Lower lobe of right lung (tissue), 2 donors: ENCODE data around the gene DNM3. TPM values are rescaled to one million over a fixed set of nuclear protein-coding genes. Genes with fewer than 3 reads are reported as not detected.

Experiments
- ATAC-seq, 2 donors: fragments of 200-7000 bp; cut with Tn5 transposase; one replicate each; pipeline ENCODE4 v1.9.1; 2020 to 2022; ENCODE audit warnings: mild to moderate bottlenecking in 2 of 2, moderate library complexity in 2 of 2
- DNase-seq: peaks from one replicate; pipeline ENCODE4 v3.0.0-alpha.2; 2020
- H3K27ac ChIP-seq: fragments of 200-600 bp; one replicate; pipeline ENCODE4 v1.8.0; 2022
- H3K27me3 ChIP-seq: fragments of 200-600 bp; one replicate; pipeline ENCODE4 v1.8.0; 2022; ENCODE audit warnings: low read depth
- H3K36me3 ChIP-seq: fragments of 200-600 bp; one replicate; pipeline ENCODE4 v1.8.0; 2022; ENCODE audit warnings: mild to moderate bottlenecking
- H3K4me1 ChIP-seq: fragments of 200-600 bp; one replicate; pipeline ENCODE4 v1.8.0; 2022
- H3K4me3 ChIP-seq: fragments of 200-600 bp; one replicate; pipeline ENCODE4 v1.8.0; 2022; ENCODE audit warnings: mild to moderate bottlenecking
- H3K9me3 ChIP-seq: fragments of 200-600 bp; one replicate; pipeline ENCODE4 v1.8.0; 2022
- intact Hi-C: fragments of 100-400 bp; cut with DNase I; formaldehyde crosslinking; loops from one replicate; pipeline ENCODE4 v1.11.0; 2022
- total RNA-seq: library from RNA; stranded (reverse); fragmentation: NEBNext Ultra II Directional; extraction: Animal tissue kit (Norgen Biotek cat#: 25700); gene quantifications from one replicate; pipeline ENCODE4 v1.2.1, GENCODE V29; 2021
- TF ChIP-seq, protein P1 (sequence below): fragments of 200-600 bp; IDR thresholded peaks from one replicate; pipeline ENCODE4 v1.8.0; 2022; ENCODE audit warnings: antibody characterized with exemption, mild to moderate bottlenecking
- donor health status: DM: no; HTN: yes; CAD: no; lungs with severe emphysema.

DNM3 gene
- total RNA-seq, 1 donor from 2014 or later, result 12.4 TPM

DNA sequence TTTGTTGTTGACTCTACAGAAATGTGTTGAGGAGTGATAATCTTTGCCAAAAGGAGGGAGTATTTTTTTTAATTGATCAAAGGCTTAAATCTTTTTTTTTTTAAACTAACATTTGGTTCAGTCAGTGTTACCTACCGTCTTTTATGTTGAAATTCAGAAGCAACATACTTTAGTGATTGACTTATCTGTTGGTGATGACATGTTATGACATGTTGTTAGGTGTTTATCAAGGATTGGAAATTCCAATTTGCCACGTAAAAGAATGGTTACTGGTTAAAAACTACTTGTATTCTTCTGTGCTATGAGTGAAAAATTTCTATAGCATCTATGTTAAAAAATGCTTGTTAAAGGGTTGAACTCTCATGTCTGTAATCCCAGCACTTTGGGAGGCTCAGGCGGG lies 61.2 kb downstream of the DNM3 start:
- intact Hi-C loops, result no loop called here
- TF ChIP-seq, protein P1, sequence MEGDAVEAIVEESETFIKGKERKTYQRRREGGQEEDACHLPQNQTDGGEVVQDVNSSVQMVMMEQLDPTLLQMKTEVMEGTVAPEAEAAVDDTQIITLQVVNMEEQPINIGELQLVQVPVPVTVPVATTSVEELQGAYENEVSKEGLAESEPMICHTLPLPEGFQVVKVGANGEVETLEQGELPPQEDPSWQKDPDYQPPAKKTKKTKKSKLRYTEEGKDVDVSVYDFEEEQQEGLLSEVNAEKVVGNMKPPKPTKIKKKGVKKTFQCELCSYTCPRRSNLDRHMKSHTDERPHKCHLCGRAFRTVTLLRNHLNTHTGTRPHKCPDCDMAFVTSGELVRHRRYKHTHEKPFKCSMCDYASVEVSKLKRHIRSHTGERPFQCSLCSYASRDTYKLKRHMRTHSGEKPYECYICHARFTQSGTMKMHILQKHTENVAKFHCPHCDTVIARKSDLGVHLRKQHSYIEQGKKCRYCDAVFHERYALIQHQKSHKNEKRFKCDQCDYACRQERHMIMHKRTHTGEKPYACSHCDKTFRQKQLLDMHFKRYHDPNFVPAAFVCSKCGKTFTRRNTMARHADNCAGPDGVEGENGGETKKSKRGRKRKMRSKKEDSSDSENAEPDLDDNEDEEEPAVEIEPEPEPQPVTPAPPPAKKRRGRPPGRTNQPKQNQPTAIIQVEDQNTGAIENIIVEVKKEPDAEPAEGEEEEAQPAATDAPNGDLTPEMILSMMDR, result no peak
- no peak overlapping the region for H3K4me3 ChIP-seq

DNA sequence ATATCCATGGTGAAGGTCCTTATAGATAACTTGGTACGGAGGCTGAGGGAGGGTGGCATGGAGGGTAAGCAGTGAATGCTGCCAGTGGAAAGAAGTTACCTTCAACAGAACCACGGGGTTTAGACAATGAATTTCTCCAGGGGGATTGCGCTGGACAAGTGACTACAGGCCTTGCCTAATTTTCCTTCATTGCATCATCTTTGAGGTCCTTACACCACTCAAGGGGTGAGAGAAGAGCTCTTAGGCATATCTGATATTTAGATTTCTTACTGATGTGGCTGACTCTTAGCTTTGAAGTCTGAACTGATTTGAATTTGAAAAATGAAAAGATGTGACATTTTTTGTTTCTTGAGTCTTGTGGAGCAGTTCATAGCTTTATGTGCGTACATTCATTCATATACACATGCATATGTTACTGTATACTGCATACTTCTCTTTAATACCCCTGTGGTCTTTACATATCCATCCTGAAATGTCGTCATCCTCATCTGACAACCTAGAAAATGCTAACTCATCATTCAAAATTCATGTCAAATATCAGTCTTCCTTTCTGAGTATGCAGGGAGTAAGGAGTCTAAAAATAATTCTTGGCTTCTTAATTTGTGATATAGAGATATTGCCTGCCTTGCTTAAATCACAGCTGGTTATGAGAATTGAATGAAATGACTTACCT lies 63.6 kb downstream of the DNM3 start:
- intact Hi-C loops, result no loop called here
- no peak overlapping the region for H3K4me3 ChIP-seq
- H3K9me3 ChIP-seq, result no peaks in the 10 kb centered on the region
- ATAC-seq, result peak; percentile 74 to 80
- H3K27ac ChIP-seq, result no peak overlapping the region
- H3K27me3 ChIP-seq, result no peaks in the 10 kb centered on the region
- H3K36me3 ChIP-seq, result no peaks in the 10 kb centered on the region
- DNase-seq, result no peak
- H3K4me1 ChIP-seq, result peaks cover 14% of the 10 kb centered on the region
- TF ChIP-seq, protein P1, result no peak

More for the DNA sequence above, 61.2 kb downstream of the DNM3 start:
- ATAC-seq (no peak), DNase-seq (no peak)
- no peaks in the 10 kb centered on the region for H3K27me3 ChIP-seq
- H3K27ac ChIP-seq, result no peak overlapping the region
- no peaks in the 10 kb centered on the region for H3K36me3 ChIP-seq
- peaks cover 14% of the 10 kb centered on the region for H3K4me1 ChIP-seq
- H3K9me3 ChIP-seq, result no peaks in the 10 kb centered on the region

DNA sequence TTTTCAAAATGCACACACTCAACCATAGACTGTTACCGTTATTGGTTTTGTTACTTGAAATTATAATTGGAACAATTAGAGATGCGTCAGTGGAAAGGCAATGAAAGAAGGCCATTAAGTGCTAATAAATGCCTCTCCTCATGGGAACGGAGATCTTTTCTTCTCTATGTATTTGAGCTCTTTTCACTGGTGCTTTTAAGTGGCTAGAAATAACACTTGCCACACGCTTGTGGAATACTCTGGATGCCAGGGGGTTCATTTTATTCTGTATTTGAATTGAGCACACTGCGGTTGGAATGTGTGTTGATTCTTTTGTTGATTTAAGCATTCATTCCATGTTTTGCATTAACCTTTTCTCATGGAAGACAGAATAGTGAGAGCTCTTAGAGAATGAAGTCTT lies 68.4 kb downstream of the DNM3 start:
- Histone ChIP-seq H3K36me3 (no peaks in the 10 kb centered on the region), H3K4me3 (no peak overlapping the region), H3K27me3 (no peaks in the 10 kb centered on the region), H3K27ac (no peak overlapping the region), H3K4me1 (peaks cover 31% of the 10 kb centered on the region), H3K9me3 (no peaks in the 10 kb centered on the region)
- ATAC-seq (no peak), DNase-seq (no peak)
- TF ChIP-seq, protein P1, result no peak
- intact Hi-C loops, result no loop called here

DNA sequence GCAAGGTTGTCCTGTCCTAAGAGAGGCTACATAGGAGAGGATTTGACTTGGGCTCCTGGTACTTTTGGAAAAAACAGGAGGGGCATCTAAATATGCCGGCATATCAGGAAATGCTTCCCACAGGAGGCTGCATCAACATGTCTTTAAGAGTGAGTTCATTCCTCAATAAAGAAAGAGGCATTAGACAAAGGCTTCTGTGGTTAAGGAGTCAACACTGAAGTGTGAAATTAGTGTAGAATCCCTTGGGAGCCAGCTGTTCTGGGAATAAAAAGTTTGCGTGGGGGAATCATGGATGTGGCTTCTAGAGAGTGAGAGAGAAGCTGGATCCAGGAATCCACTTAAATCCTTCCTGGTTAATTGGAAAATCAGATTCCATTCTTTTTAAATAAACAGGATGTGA lies 69.5 kb downstream of the DNM3 start:
- intact Hi-C loops, result no loop called here
- Histone ChIP-seq H3K27me3 (no peaks in the 10 kb centered on the region), H3K4me3 (no peak overlapping the region), H3K27ac (no peak overlapping the region), H3K9me3 (no peaks in the 10 kb centered on the region), H3K4me1 (peaks cover 23% of the 10 kb centered on the region), H3K36me3 (no peaks in the 10 kb centered on the region)
- DNase-seq (no peak), ATAC-seq (no peak)
- TF ChIP-seq, protein P1, result no peak

DNA sequence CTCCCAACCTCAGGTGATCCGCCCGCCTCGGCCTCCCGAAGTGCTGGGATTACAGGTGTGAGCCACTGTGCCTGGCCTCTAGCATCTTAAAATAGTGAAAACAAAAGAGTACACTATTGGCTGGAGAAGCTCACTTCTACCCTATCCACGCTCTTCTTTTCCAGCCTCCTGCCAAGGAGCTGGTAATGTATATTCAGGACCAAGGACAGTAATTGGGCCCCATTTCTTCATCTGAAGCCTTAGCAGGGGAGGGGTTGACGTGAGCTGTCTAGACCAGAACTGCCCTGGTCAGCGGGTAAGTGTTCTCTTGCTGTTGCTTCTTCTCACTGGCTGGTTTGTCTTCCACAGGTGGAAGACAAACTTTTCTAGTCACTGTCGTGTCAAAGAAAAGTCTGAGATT lies 70.2 kb downstream of the DNM3 start:
- intact Hi-C loops, result no loop called here
- H3K9me3 ChIP-seq, result no peaks in the 10 kb centered on the region
- TF ChIP-seq, protein P1, result no peak
- no peaks in the 10 kb centered on the region for H3K27me3 ChIP-seq
- ATAC-seq (no peak), DNase-seq (no peak)
- H3K36me3 ChIP-seq, result no peaks in the 10 kb centered on the region
- no peak overlapping the region for H3K27ac ChIP-seq
- no peak overlapping the region for H3K4me3 ChIP-seq
- peaks cover 22% of the 10 kb centered on the region for H3K4me1 ChIP-seq
